K562 (cell line): Measurements from ENCODE around the gene ABCG1. TPM values are rescaled to one million over a fixed set of nuclear protein-coding genes. Genes with fewer than 3 reads are reported as not detected.

Source experiments
- ATF3 ChIP-seq, 2 experiments: fragments of 450-650 bp in 1 of 2; sonication (generic) in 1 of 2; formaldehyde crosslinking in 1 of 2; IDR thresholded peaks in 1 of 2; conservative IDR thresholded peaks in 1 of 2; 2 replicates each; pipeline versions ENCODE4 v1.6.1 to v1.8.1; 2016 to 2023; ENCODE audit warnings: mild to moderate bottlenecking in 2 of 2, moderate library complexity in 2 of 2, inconsistent platforms in 1 of 2, missing genetic modification reagents in 1 of 2
- ATF7 ChIP-seq: fragments of 450-650 bp; IDR thresholded peaks from 2 replicates; pipeline ENCODE4 v1.7.1; 2014; ENCODE audit warnings: mild to moderate bottlenecking, moderate library complexity
- DLX4 ChIP-seq: fragments of 250-450 bp; sonication (Bioruptor Pico); IDR thresholded peaks from 2 replicates; pipeline ENCODE4 v1.6.1; 2021; ENCODE audit warnings: mild to moderate bottlenecking
- ELF1 ChIP-seq: fragments of 200-800 bp; sonication (Bioruptor generic); IDR thresholded peaks from 2 replicates; pipeline ENCODE4 v1.6.1; 2016; ENCODE audit warnings: missing genetic modification characterization, missing compliant biosample characterization
- ETV1 ChIP-seq: fragments of 450-650 bp; conservative IDR thresholded peaks from 2 replicates; pipeline ENCODE4 v1.6.1; 2016; ENCODE audit warnings: missing genetic modification characterization, control low read depth, low read depth, missing compliant biosample characterization
- HDAC3 ChIP-seq: fragments of 450-650 bp; IDR thresholded peaks from 2 replicates; pipeline ENCODE4 v1.6.1; 2018; ENCODE audit warnings: borderline replicate concordance, mild to moderate bottlenecking, moderate library complexity; ENCODE audit not compliant: partially characterized antibody
- JUN ChIP-seq, 2 experiments: sonication (generic) in 1 of 2; formaldehyde crosslinking in 1 of 2; IDR thresholded peaks; 2 replicates each; pipeline versions ENCODE4 v1.6.1 to v1.8.0; 2012 to 2022; ENCODE audit warnings: borderline replicate concordance in 2 of 2, mild to moderate bottlenecking in 2 of 2, improper control_type of control experiment in 1 of 2, low read depth in 1 of 2, low read length in 1 of 2, missing genetic modification reagents in 1 of 2
- KDM1A ChIP-seq, 2 experiments: fragments of 450-650 bp; IDR thresholded peaks; 2 replicates each; pipeline ENCODE4 v1.6.1; 2016; ENCODE audit warnings: mild to moderate bottlenecking in 2 of 2
- MYC ChIP-seq, 2 experiments: fragments of 250-450 bp in 1 of 2; sonication (Bioruptor Pico) in 1 of 2; IDR thresholded peaks; 2 replicates each; pipeline versions ENCODE4 v1.5.1 to v1.6.1; 2012 to 2021; ENCODE audit warnings: low read depth in 2 of 2, borderline replicate concordance in 1 of 2, improper control_type of control experiment in 1 of 2, low read length in 1 of 2, mild to moderate bottlenecking in 1 of 2, moderate library complexity in 1 of 2
- RBM25 ChIP-seq: fragments of 200-400 bp; formaldehyde crosslinking; IDR thresholded peaks from 2 replicates; pipeline ENCODE4 v1.6.1; 2018; ENCODE audit warnings: low read length, low read depth, moderate library complexity; ENCODE audit not compliant: severe bottlenecking
- SNRNP70 ChIP-seq: fragments of 200-400 bp; formaldehyde crosslinking; optimal IDR thresholded peaks from 2 replicates; pipeline ENCODE3; 2017; ENCODE audit warnings: low read depth, low read length
- SRF ChIP-seq, 2 experiments: fragments of 250-450, 450-650 bp in 1 of 2; sonication (Bioruptor Pico) in 1 of 2; sonication (generic) in 1 of 2; formaldehyde crosslinking; IDR thresholded peaks; 2 replicates each; pipeline versions ENCODE4 v1.5.0 to v1.5.1; 2020 to 2022; ENCODE audit warnings: mild to moderate bottlenecking in 1 of 2, missing genetic modification reagents in 1 of 2
- THRAP3 ChIP-seq: fragments of 450-650 bp; IDR thresholded peaks from 2 replicates; pipeline ENCODE4 v1.6.1; 2016; ENCODE audit warnings: mild to moderate bottlenecking, inconsistent platforms, borderline replicate concordance
- U2AF2 ChIP-seq: fragments of 200-400 bp; formaldehyde crosslinking; optimal IDR thresholded peaks from 2 replicates; pipeline ENCODE3; 2017; ENCODE audit warnings: low read depth, mild to moderate bottlenecking, low read length
- UBTF ChIP-seq, 2 experiments: IDR thresholded peaks; 2 replicates each; pipeline ENCODE4 v1.6.1; 2012; ENCODE audit warnings: improper control_type of control experiment in 2 of 2, low read depth in 2 of 2, low read length in 2 of 2, borderline replicate concordance in 1 of 2
- YY1 ChIP-seq, 3 experiments: IDR thresholded peaks; 2 replicates each; pipeline ENCODE4 v1.6.1; 2011; ENCODE audit warnings: low read length in 2 of 3, mild to moderate bottlenecking in 2 of 3, moderate library complexity in 2 of 3, borderline replicate concordance in 1 of 3, control low read depth in 1 of 3, low read depth in 1 of 3; ENCODE audit not compliant: insufficient read depth in 3 of 3, insufficient replicate concordance in 2 of 3, control insufficient read depth in 1 of 3, insufficient read length in 1 of 3; ENCODE audit errors: extremely low read depth in 1 of 3
- ZKSCAN1 ChIP-seq: fragments of 150-350 bp; IDR thresholded peaks from 2 replicates; pipeline ENCODE4 v1.6.1; 2016; ENCODE audit warnings: low read depth, low read length
- ZKSCAN8 ChIP-seq: fragments of 200-800 bp; sonication (Bioruptor generic); IDR thresholded peaks from 2 replicates; pipeline ENCODE4 v1.6.1; 2016; ENCODE audit warnings: missing genetic modification characterization, missing compliant biosample characterization
- ZNF384 ChIP-seq: IDR thresholded peaks from 2 replicates; pipeline ENCODE4 v1.6.1; 2012; ENCODE audit warnings: low read depth, low read length, improper control_type of control experiment
- ZNF445 ChIP-seq: fragments of 250-450 bp; sonication (Bioruptor Pico); IDR thresholded peaks from 2 replicates; pipeline ENCODE4 v1.4.0; 2020; ENCODE audit warnings: low read depth, mild to moderate bottlenecking, moderate library complexity
- ZNF551 ChIP-seq: fragments of 250-450 bp; sonication (Bioruptor Pico); IDR thresholded peaks from 2 replicates; pipeline ENCODE4 v1.5.0; 2021; ENCODE audit warnings: mild to moderate bottlenecking, moderate library complexity
- polyA plus RNA-seq, 8 experiments: library from polyadenylated mRNA; depleted of rRNA in 4 of 8; stranded (reverse) in 5 of 8; unstranded in 3 of 8; fragments of >200 nt; fragmentation: Nextera tagmentation in 2 of 8; fragmentation: Illumina TruSeq in 1 of 8; extraction: Ambion mirVana in 2 of 8; extraction: Trizol in 1 of 8; gene quantifications; 2 replicates each; pipeline versions ENCODE4 v1.2.1 to v1.2.3, GENCODE V29; 2011 to 2014; ENCODE audit warnings: inconsistent platforms in 1 of 8, missing spikeins in 1 of 8
- total RNA-seq, 7 experiments: library from RNA; depleted of rRNA in 6 of 7; stranded (reverse); fragments of >200 nt in 6 of 7; fragmentation: Illumina TruSeq in 2 of 7; extraction: Trizol in 2 of 7; gene quantifications; 2 replicates each; pipeline versions ENCODE4 v1.2.1 to v1.2.3, GENCODE V29; 2011 to 2021; ENCODE audit warnings: low replicate concordance in 1 of 7

ABCG1 gene
- total and polyA plus RNA-seq, 9 of the 15 experiments (the other 6 are each of a cell fraction or from before 2014, with no cell fraction given), result 0.04 to 0.09 TPM; not detected in 7

- TF ChIP-seq ZNF445 (CRISPR knock-in tag) (no peak), UBTF (IDR thresholded peaks at IDR 0.05; ENCODE audit: borderline replicate concordance in 1 of 2, low read depth in 2 of 2, low read length in 2 of 2) (no peak), ATF7 (peak; percentile 89), U2AF2 (no peak), ZNF551 (no peak), SRF (CRISPR knock-in tag; IDR thresholded peaks at IDR 0.05) (peak in 1 of 2 experiments; percentile 52; a peak in 1 of 4 replicates), THRAP3 (no peak), RBM25 (no peak), MYC (IDR thresholded peaks at IDR 0.05; ENCODE audit: low read depth, low read length) (peak; percentile 50; the same call in 1 of the 2 replicates), MYC (CRISPR knock-in tag; IDR thresholded peaks at IDR 0.05; ENCODE audit: borderline replicate concordance, low read depth) (no peak), ATF3 (IDR thresholded peaks at IDR 0.05) (peak; percentile 93), ATF3 (CRISPR knock-in tag; conservative IDR thresholded peaks at IDR 0.05) (no peak), JUN (IDR thresholded peaks at IDR 0.05; ENCODE audit: borderline replicate concordance, low read depth, low read length) (peak; percentile 22; the same call in 1 of the 2 replicates), JUN (CRISPR knock-in tag; IDR thresholded peaks at IDR 0.05; ENCODE audit: borderline replicate concordance) (no peak), ETV1 (tag) (peak; percentile 83), SNRNP70 (no peak), KDM1A (IDR thresholded peaks at IDR 0.05) (no peak), ZKSCAN1 (no peak), YY1 (IDR thresholded peaks at IDR 0.05; ENCODE audit: borderline replicate concordance in 1 of 3, control insufficient read depth in 1 of 3, extremely low read depth in 1 of 3, insufficient read depth in 3 of 3, insufficient read length in 1 of 3, insufficient replicate concordance in 2 of 3, low read depth in 1 of 3, low read length in 2 of 3) (no peak), ZKSCAN8 (0 out of 2 replicates have a peak, but pooled peaks have one; percentile 53), ELF1 (tag) (peak; percentile 50), HDAC3 (no peak), DLX4 (CRISPR knock-in tag) (no peak), ZNF384 (no peak)
These were observed 19.7 kb upstream of the ABCG1 start (continued) for GRCh38 chr21:42198929-42199867.
